OCI-LY1 (cell line): Measurements from ENCODE around the gene PDE1C.
"Not testable (repeated sequence)": the region's sequence is repeated elsewhere in the genome, so short reads cannot be mapped to it uniquely, and the experiment has no call there.

Experiments
- CTCF ChIP-seq: fragments of 200-600 bp; sonication (generic), shearing (Covaris generic); IDR thresholded peaks from 2 replicates; pipeline ENCODE4 v1.5.1; 2017; ENCODE audit warnings: mild to moderate bottlenecking, antibody characterized with exemption, low read length, moderate library complexity, mixed read lengths
- EZH2 ChIP-seq: fragments of 200-600 bp; sonication (generic), shearing (Covaris generic); IDR thresholded peaks from 2 replicates; pipeline ENCODE4 v1.8.0; 2017; ENCODE audit warnings: borderline replicate concordance, mixed run types, mild to moderate bottlenecking, antibody characterized with exemption, low read length, moderate library complexity, mixed read lengths

GRCh38 chr7:32076802-32077201 lies 6.6 kb upstream of the PDE1C start:
- not testable (repeated sequence) for TF ChIP-seq CTCF, EZH2
